Ovary (tissue), 7 donors: ENCODE results near the gene C17orf114.

Experiments used
- DNase-seq, 5 donors: peaks; one replicate each; pipeline ENCODE4 v3.0.0-alpha.2; 2019 to 2020
- H3K27ac ChIP-seq, 2 donors: fragments of 200-600 bp; one replicate each; pipeline versions ENCODE4 v1.5.1 to v1.8.0; 2019 to 2022
- H3K27me3 ChIP-seq: fragments of 200-600 bp; one replicate; pipeline ENCODE4 v1.8.0; 2022
- H3K36me3 ChIP-seq: fragments of 200-600 bp; sonication (generic); one replicate; pipeline ENCODE4 v1.5.1; 2019
- H3K4me1 ChIP-seq: one replicate; pipeline ENCODE4 v1.8.1; 2013; ENCODE audit warnings: mild to moderate bottlenecking, moderate library complexity; ENCODE audit not compliant: insufficient read depth
- H3K4me3 ChIP-seq: fragments of 200-600 bp; sonication (generic); one replicate; pipeline ENCODE4 v1.5.1; 2017
- H3K9me3 ChIP-seq, 2 donors: fragments of 200-600 bp in 1 of 2; sonication (generic) in 1 of 2; one replicate each; pipeline versions ENCODE4 v1.5.1 to v1.8.1; 2013 to 2019; ENCODE audit warnings: mild to moderate bottlenecking in 1 of 2, moderate library complexity in 1 of 2
- CTCF ChIP-seq, 3 donors: fragments of 450-650 bp in 2 of 3; fragments of 200-600 bp in 1 of 3; IDR thresholded peaks; one replicate each; pipeline versions ENCODE4 v1.5.1 to v1.8.0; 2016 to 2022; ENCODE audit warnings: antibody characterized with exemption in 3 of 3, mild to moderate bottlenecking in 1 of 3
- EP300 ChIP-seq: sonication (generic); formaldehyde crosslinking; IDR thresholded peaks from one replicate; pipeline ENCODE4 v1.6.1; 2017; ENCODE audit warnings: antibody characterized with exemption
- POLR2A ChIP-seq: fragments of 450-650 bp; IDR thresholded peaks from one replicate; pipeline ENCODE4 v1.6.1; 2017; ENCODE audit warnings: antibody characterized with exemption, mild to moderate bottlenecking, moderate library complexity
- WGBS, 3 donors: extraction: QIAGEN DNeasy Blood & Tissue Kit in 1 of 3; methylation state at CpG; one replicate each; pipeline versions ENCODE4 v1.1.5 to v1.1.7; 2013 to 2017; 5-methylcytosine and 5-hydroxymethylcytosine counted together
- intact Hi-C, 4 donors: fragments of 100-400 bp; cut with DNase I; formaldehyde crosslinking; loops; one replicate each; pipeline versions ENCODE4 v1.11.0 to v1.15.1; 2022 to 2023
- donor health status: DM: no; HTN: no; CAD: no; lungs with moderate emphysema.
- donor health status: DM: no; HTN: no; CAD: no.
- donor health status: Bipolar disorder and iron deficiency.
- donor health status: DM: no; HTN: no; CAD: no.
- donor health status: DM: yes; HTN: yes; CAD: no.

Gene C17orf114

GRCh38 chr17:4822835-4823234 is 20.7 kb upstream of the C17orf114 start:
- H3K4me1 ChIP-seq: no peaks in the 10 kb centered on the region
- DNase-seq: no peak
- TF ChIP-seq CTCF (IDR thresholded peaks at IDR 0.05): no peak
- TF ChIP-seq POLR2A: no peak
- TF ChIP-seq EP300: no peak
- H3K27me3 ChIP-seq: no peaks in the 10 kb centered on the region
- H3K27ac ChIP-seq: no peak overlapping the region
- no peaks in the 10 kb centered on the region for H3K36me3 ChIP-seq
- WGBS, 3 donors: 55 to 60% (median 59%) methylated on average over 3 of the region's 3 CpGs
- no peak overlapping the region for H3K4me3 ChIP-seq
- H3K9me3 ChIP-seq: no peaks in the 10 kb centered on the region
- intact Hi-C loops: no loop called here

- Histone ChIP-seq H3K4me1 (no peaks in the 10 kb centered on the region), H3K4me3 (no peak overlapping the region), H3K9me3 (no peaks in the 10 kb centered on the region), H3K36me3 (no peaks in the 10 kb centered on the region), H3K27ac (no peak overlapping the region), H3K27me3 (no peaks in the 10 kb centered on the region)
- 72 to 76% (median 73%) methylated on average over 12 of the region's 12 CpGs for WGBS, 3 donors
- intact Hi-C loops: no loop called here
- TF ChIP-seq EP300 (no peak), CTCF (IDR thresholded peaks at IDR 0.05) (no peak), POLR2A (no peak)
- no peak for DNase-seq
Observed at GRCh38 chr17:4818276-4818675, 16.1 kb upstream of the C17orf114 start.

- Histone ChIP-seq H3K27me3 (no peaks in the 10 kb centered on the region), H3K27ac (no peak overlapping the region), H3K9me3 (no peaks in the 10 kb centered on the region), H3K4me3 (no peak overlapping the region), H3K4me1 (no peaks in the 10 kb centered on the region), H3K36me3 (no peaks in the 10 kb centered on the region)
- no peak for DNase-seq
- no peak for TF ChIP-seq POLR2A
- no peak for TF ChIP-seq CTCF (IDR thresholded peaks at IDR 0.05)
- no peak for TF ChIP-seq EP300
- WGBS, 3 donors: 82 to 91% (median 87%) methylated on average over 13 of the region's 13 CpGs
- intact Hi-C loops: no loop called here
Observed at GRCh38 chr17:4816826-4817225, 14.7 kb upstream of the C17orf114 start.

- H3K4me1 ChIP-seq: no peaks in the 10 kb centered on the region
- no peaks in the 10 kb centered on the region for H3K36me3 ChIP-seq
- H3K9me3 ChIP-seq: no peaks in the 10 kb centered on the region
- no peak for TF ChIP-seq EP300
- no peak for TF ChIP-seq POLR2A
- no peak for TF ChIP-seq CTCF (IDR thresholded peaks at IDR 0.05)
- 78 to 85% (median 81%) methylated on average over 7 of the region's 7 CpGs for WGBS, 3 donors
- H3K27me3 ChIP-seq: no peaks in the 10 kb centered on the region
- H3K27ac ChIP-seq: no peak overlapping the region
- no peak for DNase-seq
- intact Hi-C loops: no loop called here
- no peak overlapping the region for H3K4me3 ChIP-seq
Observed at GRCh38 chr17:4815043-4815675, 13.0 kb upstream of the C17orf114 start.
